ENCODE data around the gene XRCC1. TPM values are rescaled to one million over a fixed set of nuclear protein-coding genes. Genes with fewer than 3 reads are reported as not detected.

Gene XRCC1
- total and polyA plus RNA-seq, 2 of the 4 experiments (the other 2 are of a cell fraction): 12.5 to 21.3 TPM

- no peak overlapping the region for H2BK15ac ChIP-seq (ENCODE audit: low read depth, low read length)
- ChIA-PET POLR2A (ENCODE audit: unreplicated experiment) (no interaction called here), CTCF (interaction anchor here (0.6 kb wide), 2 partner anchors 24 to 98 kb away, joined by 3 read pairs; no protein-coding TSS in a partner anchor)
- no peak overlapping the region for H3K4me2 ChIP-seq (ENCODE audit: low read depth, low read length)
- no peak overlapping the region for H4K91ac ChIP-seq (ENCODE audit: insufficient read depth, low read depth, low read length)
- H2AFZ ChIP-seq (replicated peaks; ENCODE audit: low read length, poor library complexity): no peak overlapping the region
- no peak overlapping the region for H3K56ac ChIP-seq (ENCODE audit: extremely low read depth, insufficient read depth, low read length)
- ATAC-seq (ENCODE audit: low read depth): no peak
- H3K79me1 ChIP-seq (ENCODE audit: low read depth in 1 of 2, low read length in 2 of 2): peaks cover 8 to 17% of the 10 kb centered on the region in 2 experiments; a peak in 3 of 4 replicates
- H3K9me1 ChIP-seq (ENCODE audit: insufficient read depth, low read length): peaks cover 3% of the 10 kb centered on the region; the same call in 1 of the 2 replicates
- no peaks in the 10 kb centered on the region for H3K9me3 ChIP-seq (ENCODE audit: control insufficient read depth, insufficient read depth, low read length)
- in situ Hi-C loops (cut with MboI; ENCODE audit: low sequenced_read_pairs): no loop called here
- 88% methylated on average over 26 of the region's 35 CpGs; no CpG with 5 or more reads in 1 of the 2 experiments for WGBS, 2 experiments (ENCODE audit: extremely low coverage in 2 of 2, insufficient read length in 1 of 2)
- no peaks in the 10 kb centered on the region for H3K36me3 ChIP-seq (ENCODE audit: control insufficient read depth, insufficient read depth, low read length)
- H3K4ac ChIP-seq (ENCODE audit: low read depth, low read length): no peak overlapping the region
- no peak overlapping the region for H3K18ac ChIP-seq (ENCODE audit: low read depth, low read length)
- H4K8ac ChIP-seq (ENCODE audit: low read depth in 2 of 2, low read length in 2 of 2): no peak overlapping the region
- BruUV-seq (replicated peaks): no TSS peak
- H3K23ac ChIP-seq (ENCODE audit: low read depth, low read length): no peak overlapping the region
- peaks cover 3% of the 10 kb centered on the region for H3K4me1 ChIP-seq (ENCODE audit: control insufficient read depth, insufficient read depth, low read length)
- no peak overlapping the region for H3K4me3 ChIP-seq (ENCODE audit: insufficient read depth, low read depth, low read length)
- no peak overlapping the region for H3K9ac ChIP-seq (ENCODE audit: low read depth, low read length)
- no peak overlapping the region for H2BK120ac ChIP-seq (ENCODE audit: low read depth, low read length)
- H4K5ac ChIP-seq (ENCODE audit: low read depth, low read length): no peak overlapping the region
- H2AK5ac ChIP-seq (ENCODE audit: low read depth, low read length): no peak overlapping the region
- no peak overlapping the region for H3K14ac ChIP-seq (replicated peaks; ENCODE audit: low read depth, low read length)
- intact Hi-C loops (cut with micrococcal nuclease): no loop called here
- H2BK5ac ChIP-seq (ENCODE audit: low read depth, low read length, poor library complexity, severe bottlenecking): no peak overlapping the region
- H2BK20ac ChIP-seq (ENCODE audit: low read depth, low read length): no peak overlapping the region
- TF ChIP-seq NFE2L2 (IDR thresholded peaks at IDR 0.05; ENCODE audit: low read depth, low read length) (no peak), MXI1 (IDR thresholded peaks at IDR 0.05; ENCODE audit: borderline replicate concordance, low read depth, low read length) (no peak), CEBPB (IDR thresholded peaks at IDR 0.05; ENCODE audit: low read depth, low read length) (no peak), MAFK (IDR thresholded peaks at IDR 0.05; ENCODE audit: low read depth, low read length) (no peak), CHD1 (IDR thresholded peaks at IDR 0.05; ENCODE audit: low read depth, low read length) (no peak), POLR2A (IDR thresholded peaks at IDR 0.05; ENCODE audit: low read depth, low read length) (no peak), RFX5 (IDR thresholded peaks at IDR 0.05; ENCODE audit: low read depth, low read length) (no peak), RAD21 (IDR thresholded peaks at IDR 0.05; ENCODE audit: low read length) (no peak), RCOR1 (IDR thresholded peaks at IDR 0.05; ENCODE audit: insufficient replicate concordance, low read length) (no peak)
- TF ChIP-seq, protein P1, sequence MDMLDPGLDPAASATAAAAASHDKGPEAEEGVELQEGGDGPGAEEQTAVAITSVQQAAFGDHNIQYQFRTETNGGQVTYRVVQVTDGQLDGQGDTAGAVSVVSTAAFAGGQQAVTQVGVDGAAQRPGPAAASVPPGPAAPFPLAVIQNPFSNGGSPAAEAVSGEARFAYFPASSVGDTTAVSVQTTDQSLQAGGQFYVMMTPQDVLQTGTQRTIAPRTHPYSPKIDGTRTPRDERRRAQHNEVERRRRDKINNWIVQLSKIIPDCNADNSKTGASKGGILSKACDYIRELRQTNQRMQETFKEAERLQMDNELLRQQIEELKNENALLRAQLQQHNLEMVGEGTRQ (IDR thresholded peaks at IDR 0.05; ENCODE audit: low read depth, low read length): no peak
- TF ChIP-seq, protein P2, sequence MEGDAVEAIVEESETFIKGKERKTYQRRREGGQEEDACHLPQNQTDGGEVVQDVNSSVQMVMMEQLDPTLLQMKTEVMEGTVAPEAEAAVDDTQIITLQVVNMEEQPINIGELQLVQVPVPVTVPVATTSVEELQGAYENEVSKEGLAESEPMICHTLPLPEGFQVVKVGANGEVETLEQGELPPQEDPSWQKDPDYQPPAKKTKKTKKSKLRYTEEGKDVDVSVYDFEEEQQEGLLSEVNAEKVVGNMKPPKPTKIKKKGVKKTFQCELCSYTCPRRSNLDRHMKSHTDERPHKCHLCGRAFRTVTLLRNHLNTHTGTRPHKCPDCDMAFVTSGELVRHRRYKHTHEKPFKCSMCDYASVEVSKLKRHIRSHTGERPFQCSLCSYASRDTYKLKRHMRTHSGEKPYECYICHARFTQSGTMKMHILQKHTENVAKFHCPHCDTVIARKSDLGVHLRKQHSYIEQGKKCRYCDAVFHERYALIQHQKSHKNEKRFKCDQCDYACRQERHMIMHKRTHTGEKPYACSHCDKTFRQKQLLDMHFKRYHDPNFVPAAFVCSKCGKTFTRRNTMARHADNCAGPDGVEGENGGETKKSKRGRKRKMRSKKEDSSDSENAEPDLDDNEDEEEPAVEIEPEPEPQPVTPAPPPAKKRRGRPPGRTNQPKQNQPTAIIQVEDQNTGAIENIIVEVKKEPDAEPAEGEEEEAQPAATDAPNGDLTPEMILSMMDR (conservative IDR thresholded peaks at IDR 0.05; ENCODE audit: low read depth, low read length): no peak
- no peaks in the 10 kb centered on the region for H3K27me3 ChIP-seq (ENCODE audit: control insufficient read depth, insufficient read depth, low read length)
- H4K20me1 ChIP-seq (ENCODE audit: insufficient read depth, low read length): no peaks in the 10 kb centered on the region
- H3K27ac ChIP-seq (ENCODE audit: insufficient read depth, low read length): no peak overlapping the region
- H2AK9ac ChIP-seq (replicated peaks; ENCODE audit: low read depth, low read length, poor library complexity): no peak overlapping the region
- dilution Hi-C loops (cut with HindIII; ENCODE audit: low sequenced_read_pairs, unreplicated experiment): no loop called here
- DNase-seq: no peak
These were observed 48.8 kb upstream of the XRCC1 start for GRCh38 chr19:43623889-43624670.
